Aorta (tissue), 5 donors: Measurements from ENCODE around the gene COX6B1. TPM values are rescaled to one million over a fixed set of nuclear protein-coding genes. Genes with fewer than 3 reads are reported as not detected.
"Not testable (repeated sequence)": the region's sequence is repeated elsewhere in the genome, so short reads cannot be mapped to it uniquely, and the experiment has no call there.

Experiments
- ATAC-seq: fragments of 200-7000 bp; cut with Tn5 transposase; one replicate; pipeline ENCODE4 v1.9.1; 2022; ENCODE audit warnings: moderate library complexity; ENCODE audit not compliant: low FRiP score
- DNase-seq, 2 donors: peaks; one replicate each; pipeline ENCODE4 v3.0.0-alpha.2; 2020
- H3K27ac ChIP-seq, 2 donors: one replicate each; pipeline ENCODE4 v1.5.1; 2013; ENCODE audit warnings: low read length in 2 of 2, mild to moderate bottlenecking in 2 of 2, moderate library complexity in 2 of 2, control low read depth in 1 of 2, inconsistent platforms in 1 of 2, low read depth in 1 of 2
- H3K27me3 ChIP-seq, 2 donors: one replicate each; pipeline ENCODE4 v1.6.1; 2013; ENCODE audit warnings: control low read depth in 1 of 2, low read length in 1 of 2, mild to moderate bottlenecking in 1 of 2, moderate library complexity in 1 of 2; ENCODE audit not compliant: insufficient read depth in 2 of 2, control insufficient read depth in 1 of 2
- H3K36me3 ChIP-seq, 2 donors: one replicate each; pipeline ENCODE4 v1.6.1; 2013; ENCODE audit warnings: control low read depth in 1 of 2, low read length in 1 of 2, mild to moderate bottlenecking in 1 of 2; ENCODE audit not compliant: insufficient read depth in 2 of 2, control insufficient read depth in 1 of 2
- H3K4me1 ChIP-seq, 2 donors: one replicate each; pipeline ENCODE4 v1.6.1; 2013; ENCODE audit warnings: low read length in 2 of 2, control low read depth in 1 of 2, mild to moderate bottlenecking in 1 of 2, moderate library complexity in 1 of 2; ENCODE audit not compliant: insufficient read depth in 2 of 2, control insufficient read depth in 1 of 2
- H3K4me3 ChIP-seq, 2 donors: one replicate each; pipeline ENCODE4 v1.5.1; 2013; ENCODE audit warnings: low read length in 2 of 2, control low read depth in 1 of 2, mild to moderate bottlenecking in 1 of 2
- H3K9me3 ChIP-seq: one replicate; pipeline ENCODE4 v1.6.1; 2013; ENCODE audit warnings: mild to moderate bottlenecking, low read length; ENCODE audit not compliant: control insufficient read depth
- WGBS, 2 donors: extraction: QIAGEN DNeasy Blood & Tissue Kit; methylation state at CpG; one replicate each; pipeline ENCODE4 v1.1.7; 2013; 5-methylcytosine and 5-hydroxymethylcytosine counted together
- intact Hi-C, 2 donors: fragments of 100-400 bp; cut with DNase I; formaldehyde crosslinking; loops; one replicate each; pipeline versions ENCODE4 v1.14.2 to v1.15.0; 2022
- polyA plus RNA-seq, 2 donors: library from polyadenylated mRNA; stranded (reverse); fragments of 200-250 nt; gene quantifications; one replicate each; pipeline ENCODE4 v1.2.3, GENCODE V29; 2013
- total RNA-seq, 2 donors: library from RNA; stranded (reverse); fragmentation: NEBNext Ultra II Directional; extraction: Animal tissue kit (Norgen Biotek cat#: 25700); gene quantifications; one replicate each; pipeline ENCODE4 v1.2.1, GENCODE V29; 2021
- donor health status: healthy with polysubstance abuse.
- donor health status: Bipolar disorder and iron deficiency.
- donor health status: DM: no; HTN: no; CAD: no.
- donor health status: DM: no; HTN: no; CAD: no.
- donor health status: DM: yes; HTN: yes; CAD: no.

COX6B1 gene
- total and polyA plus RNA-seq, 4 donors: 196 to 730 (median 359) TPM

GRCh38 chr19:35689836-35690235 is 41.7 kb downstream of the COX6B1 start:
- no peak for ATAC-seq
- DNase-seq: no peak
- no peak overlapping the region for H3K27ac ChIP-seq
- 3 to 5% methylated on average over 4 of the region's 4 CpGs for WGBS, 2 donors
- H3K27me3 ChIP-seq: no peaks in the 10 kb centered on the region
- intact Hi-C loops: no loop called here
- no peaks in the 10 kb centered on the region for H3K9me3 ChIP-seq
- no peaks in the 10 kb centered on the region for H3K36me3 ChIP-seq
- H3K4me3 ChIP-seq: no peak overlapping the region
- H3K4me1 ChIP-seq: no peaks in the 10 kb centered on the region

- H3K27ac ChIP-seq, H3K9me3 ChIP-seq, H3K4me1 ChIP-seq, H3K27me3 ChIP-seq, intact Hi-C loops, H3K36me3 ChIP-seq, DNase-seq, H3K4me3 ChIP-seq, ATAC-seq: not testable (repeated sequence)
- WGBS, 2 donors: 94 to 95% methylated on average over 28 to 37 of the region's 37 CpGs
Observed at GRCh38 chr19:35691106-35691505, 43.0 kb downstream of the COX6B1 start.

- intact Hi-C loops: loop anchor here in 1 of 2 donors (2.0 kb wide), 2 partner anchors 25 to 239 kb away; no protein-coding TSS in a partner anchor
- 83 to 88% methylated on average over 11 of the region's 11 CpGs for whole genome bisulfite sequencing, 2 donors
- no peaks in the 10 kb centered on the region for H3K9me3 ChIP-seq
- ATAC-seq (no peak), DNase-seq (no peak)
- no peaks in the 10 kb centered on the region for H3K27me3 ChIP-seq
- H3K4me3 ChIP-seq: no peak overlapping the region
- H3K4me1 ChIP-seq: no peaks in the 10 kb centered on the region
- no peaks in the 10 kb centered on the region for H3K36me3 ChIP-seq
- H3K27ac ChIP-seq: no peak overlapping the region
Observed at GRCh38 chr19:35692010-35692409, 43.9 kb downstream of the COX6B1 start.

GRCh38 chr19:35693422-35693821 is 45.3 kb downstream of the COX6B1 start:
- Histone ChIP-seq H3K9me3 (no peaks in the 10 kb centered on the region), H3K27ac (no peak overlapping the region), H3K27me3 (no peaks in the 10 kb centered on the region), H3K4me1 (no peaks in the 10 kb centered on the region), H3K36me3 (no peaks in the 10 kb centered on the region), H3K4me3 (no peak overlapping the region)
- WGBS, 2 donors: 13 to 16% methylated on average over 8 of the region's 8 CpGs
- DNase-seq (no peak), ATAC-seq (peak; percentile 52)
- intact Hi-C loops: loop anchor here (1.0 to 2.0 kb wide), 3 partner anchors 23 to 238 kb away; no protein-coding TSS in a partner anchor

GRCh38 chr19:35693835-35694599 is 45.9 kb downstream of the COX6B1 start:
- WGBS, 2 donors: 34 to 39% methylated on average over 8 of the region's 8 CpGs
- Histone ChIP-seq H3K4me1 (no peaks in the 10 kb centered on the region), H3K36me3 (no peaks in the 10 kb centered on the region), H3K27ac (no peak overlapping the region), H3K9me3 (no peaks in the 10 kb centered on the region), H3K27me3 (no peaks in the 10 kb centered on the region), H3K4me3 (no peak overlapping the region)
- ATAC-seq (peak; percentile 96), DNase-seq (peak; percentile 90 to 92)
- intact Hi-C loops: loop anchor here (1.0 to 2.0 kb wide), 4 partner anchors 23 to 237 kb away; no protein-coding TSS in a partner anchor

- no peak for DNase-seq
- no peaks in the 10 kb centered on the region for H3K27me3 ChIP-seq
- no peak overlapping the region for H3K4me3 ChIP-seq
- H3K4me1 ChIP-seq: no peaks in the 10 kb centered on the region
- ATAC-seq: no peak
- intact Hi-C loops: no loop called here
- H3K9me3 ChIP-seq: no peaks in the 10 kb centered on the region
- H3K27ac ChIP-seq: no peak overlapping the region
- 78 to 83% methylated on average over 2 of the region's 2 CpGs for WGBS, 2 donors
- no peaks in the 10 kb centered on the region for H3K36me3 ChIP-seq
Observed at GRCh38 chr19:35695895-35696422, 47.8 kb downstream of the COX6B1 start.

GRCh38 chr19:35696835-35697234 is 48.7 kb downstream of the COX6B1 start:
- H3K27ac ChIP-seq: no peak overlapping the region
- no peaks in the 10 kb centered on the region for H3K4me1 ChIP-seq
- no peaks in the 10 kb centered on the region for H3K9me3 ChIP-seq
- DNase-seq (no peak), ATAC-seq (no peak)
- WGBS, 2 donors: 82 to 88% methylated on average over 4 of the region's 4 CpGs
- no peaks in the 10 kb centered on the region for H3K27me3 ChIP-seq
- intact Hi-C loops: no loop called here
- no peak overlapping the region for H3K4me3 ChIP-seq
- H3K36me3 ChIP-seq: no peaks in the 10 kb centered on the region

- ATAC-seq: peak; percentile 99
- H3K27ac ChIP-seq: no peak overlapping the region
- H3K4me3 ChIP-seq: peak overlapping the region; percentile 47 to 65
- no peaks in the 10 kb centered on the region for H3K36me3 ChIP-seq
- H3K27me3 ChIP-seq: no peaks in the 10 kb centered on the region
- H3K4me1 ChIP-seq: no peaks in the 10 kb centered on the region
- 0 to 1% methylated on average over 50 of the region's 50 CpGs for WGBS, 2 donors
- H3K9me3 ChIP-seq: no peaks in the 10 kb centered on the region
- intact Hi-C loops: no loop called here
- DNase-seq: peak; percentile 97 to 98
Observed at GRCh38 chr19:35702223-35703012, 54.3 kb downstream of the COX6B1 start.
